GM19452 (cell line): ENCODE data around the gene ELMO2.
"Not testable (repeated sequence)": the region's sequence is repeated elsewhere in the genome, so short reads cannot be mapped to it uniquely, and the experiment has no call there.

ENCODE experiments used
- ATAC-seq: cut with Tn5 transposase; IDR thresholded peaks from one replicate; pipeline ENCODE4 v1.9.1; 2021; ENCODE audit not compliant: unreplicated experiment

The ELMO2 gene

GRCh38 chr20:46406986-46407670, 713 bp upstream of the ELMO2 start:
- ATAC-seq, result peak; percentile 45

GRCh38 chr20:46402331-46402811, 4.0 kb downstream of the ELMO2 start:
- ATAC-seq, result no peak

GRCh38 chr20:46401478-46401860, 4.9 kb downstream of the ELMO2 start:
- ATAC-seq, result no peak

- no peak for ATAC-seq
These were observed 5.5 kb downstream of the ELMO2 start for GRCh38 chr20:46400828-46401477.

GRCh38 chr20:46400253-46400652, 6.2 kb downstream of the ELMO2 start:
- no peak for ATAC-seq

- no peak for ATAC-seq
These were observed 7.0 kb downstream of the ELMO2 start for GRCh38 chr20:46399401-46399800.

- ATAC-seq, result no peak
These were observed 7.5 kb downstream of the ELMO2 start for GRCh38 chr20:46398963-46399362.

- ATAC-seq, result no peak
These were observed 10.2 kb downstream of the ELMO2 start for GRCh38 chr20:46396052-46396740.

GRCh38 chr20:46394872-46395760, 11.3 kb downstream of the ELMO2 start:
- no peak for ATAC-seq

GRCh38 chr20:46393967-46394366, 12.4 kb downstream of the ELMO2 start:
- ATAC-seq, result no peak

- no peak for ATAC-seq
These were observed 17.5 kb downstream of the ELMO2 start for GRCh38 chr20:46388937-46389336.

- ATAC-seq, result no peak
These were observed 18.1 kb downstream of the ELMO2 start for GRCh38 chr20:46388201-46388836.

- ATAC-seq, result not testable (repeated sequence)
These were observed 19.4 kb downstream of the ELMO2 start for GRCh38 chr20:46387054-46387453.

- ATAC-seq, result no peak
These were observed 27.9 kb downstream of the ELMO2 start for GRCh38 chr20:46378412-46379009.

- no peak for ATAC-seq
These were observed 28.9 kb downstream of the ELMO2 start for GRCh38 chr20:46377518-46377917.

- ATAC-seq, result no peak
These were observed 30.1 kb downstream of the ELMO2 start for GRCh38 chr20:46376196-46376785.

GRCh38 chr20:46375771-46376170, 30.6 kb downstream of the ELMO2 start:
- no peak for ATAC-seq

GRCh38 chr20:46374383-46374782, 32.0 kb downstream of the ELMO2 start:
- no peak for ATAC-seq

GRCh38 chr20:46371656-46372055, 34.8 kb downstream of the ELMO2 start:
- ATAC-seq, result no peak

- no peak for ATAC-seq
These were observed 37.5 kb downstream of the ELMO2 start for GRCh38 chr20:46368902-46369268.
